Natural killer cell (primary cell): ENCODE results near the gene EFCAB3. TPM values are rescaled to one million over a fixed set of nuclear protein-coding genes. Genes with fewer than 3 reads are reported as not detected.
"Not testable (repeated sequence)": the region's sequence is repeated elsewhere in the genome, so short reads cannot be mapped to it uniquely, and the experiment has no call there.

Experiments
- ATAC-seq, 3 donors: fragments of 150-1000 bp in 2 of 3; fragments of 200-7000 bp in 1 of 3; cut with Tn5 transposase; 1 replicate in 1 of 3; 2 replicates in 2 of 3; pipeline ENCODE4 v1.10.0; 2021; ENCODE audit warnings: mild to moderate bottlenecking in 2 of 3, moderate library complexity in 2 of 3
- DNase-seq, 2 donors: peaks; one replicate each; pipeline versions ENCODE4 v3.0.0 to v3.0.0-alpha.2; 2013 to 2021; ENCODE audit warnings: mixed read lengths in 1 of 2
- H3K27ac ChIP-seq: one replicate; pipeline ENCODE4 v1.5.1; 2013; ENCODE audit warnings: mild to moderate bottlenecking, low read length
- H3K27me3 ChIP-seq: one replicate; pipeline ENCODE4 v1.6.1; 2013; ENCODE audit warnings: low read length; ENCODE audit not compliant: control insufficient read depth, insufficient read depth
- H3K36me3 ChIP-seq: one replicate; pipeline ENCODE4 v1.6.1; 2013; ENCODE audit warnings: low read length; ENCODE audit not compliant: control insufficient read depth, insufficient read depth
- H3K4me1 ChIP-seq: one replicate; pipeline ENCODE4 v1.6.1; 2013; ENCODE audit warnings: low read length; ENCODE audit not compliant: control insufficient read depth, insufficient read depth
- H3K4me3 ChIP-seq: one replicate; pipeline ENCODE4 v1.5.1; 2013; ENCODE audit warnings: low read length
- H3K9me3 ChIP-seq: one replicate; pipeline ENCODE4 v1.6.1; 2013; ENCODE audit warnings: low read length; ENCODE audit not compliant: control insufficient read depth, insufficient read depth
- H3K27ac Mint-ChIP-seq, 2 donors: one replicate each; pipeline ENCODE4 v1.8.0; 2022; ENCODE audit warnings: mild to moderate bottlenecking in 2 of 2, mixed read lengths in 2 of 2, moderate library complexity in 1 of 2
- H3K27me3 Mint-ChIP-seq, 2 donors: one replicate each; pipeline ENCODE4 v1.8.0; 2022; ENCODE audit warnings: low read depth in 2 of 2, mixed read lengths in 2 of 2
- H3K36me3 Mint-ChIP-seq: one replicate; pipeline ENCODE4 v1.8.0; 2022; ENCODE audit warnings: mixed read lengths
- H3K4me1 Mint-ChIP-seq, 2 donors: one replicate each; pipeline ENCODE4 v1.8.0; 2022; ENCODE audit warnings: mixed read lengths in 2 of 2
- H3K4me3 Mint-ChIP-seq: one replicate; pipeline ENCODE4 v1.8.0; 2022; ENCODE audit warnings: mild to moderate bottlenecking, moderate library complexity, mixed read lengths
- H3K9me3 Mint-ChIP-seq, 2 donors: one replicate each; pipeline ENCODE4 v1.8.0; 2022; ENCODE audit warnings: mixed read lengths in 2 of 2
- WGBS: methylation state at CpG from one replicate; pipeline ENCODE4 v1.1.7; 2013; ENCODE audit warnings: missing lambda C conversion rate; ENCODE audit not compliant: insufficient coverage; 5-methylcytosine and 5-hydroxymethylcytosine counted together
- intact Hi-C: fragments of 100-400 bp; cut with micrococcal nuclease; formaldehyde crosslinking; loops from one replicate; pipeline ENCODE4 v1.14.2; 2022
- total RNA-seq, 4 donors: library from RNA; stranded (reverse); fragments of 120-200 nt in 1 of 4; gene quantifications; one replicate each; pipeline versions ENCODE4 v1.2.3 to v1.2.4, GENCODE V29; 2013 to 2022

Gene EFCAB3
- total RNA-seq, 3 donors from 2014 or later (not counting 1 experiment from before 2014, with no cell fraction given): 0.45 TPM; not detected in 2

GRCh38 chr17:62465271-62465670 is 84.9 kb downstream of the EFCAB3 start:
- H3K36me3 ChIP-seq, H3K9me3 ChIP-seq, H3K27ac Mint-ChIP-seq, H3K4me3 ChIP-seq, ATAC-seq, H3K4me1 ChIP-seq, H3K4me1 Mint-ChIP-seq, H3K36me3 Mint-ChIP-seq, H3K27ac ChIP-seq, H3K27me3 Mint-ChIP-seq, H3K9me3 Mint-ChIP-seq, H3K27me3 ChIP-seq, H3K4me3 Mint-ChIP-seq, DNase-seq, intact Hi-C loops: not testable (repeated sequence)
- WGBS: 96% methylated on average over 7 of the region's 7 CpGs

Other genes with a start within 250 kb of the EFCAB3 start
- gene METTL2A, start 43.3 kb downstream of the EFCAB3 start, total RNA-seq: 10 to 100 TPM; 10.8 to 13.5 (median 11.5) TPM
- gene TLK2, start 98.3 kb downstream of the EFCAB3 start, total RNA-seq: 10 to 100 TPM; 63.8 to 77.2 (median 68.2) TPM
- under 1 TPM; 0.23 to 0.54 (median 0.50) TPM for gene MRC2, start 247.1 kb downstream of the EFCAB3 start, total RNA-seq